ENCODE measurements around the gene TMEM191C.
"Not testable (repeated sequence)": the region's sequence is repeated elsewhere in the genome, so short reads cannot be mapped to it uniquely, and the experiment has no call there.

- TF ChIP-seq CTCF, EZH2phosphoT487, EZH2 (IDR thresholded peaks at IDR 0.05): not testable (repeated sequence)
Observed at GRCh38 chr22:21516970-21517764, 50.0 kb downstream of the TMEM191C start.
